Body of pancreas (tissue), 4 donors: ENCODE data around the gene LDLRAD3.

ENCODE experiments used
- POLR2A ChIP-seq, 3 donors: fragments of 450-650 bp; IDR thresholded peaks; one replicate each; pipeline ENCODE4 v1.6.1; 2016; ENCODE audit warnings: antibody characterized with exemption in 3 of 3, mild to moderate bottlenecking in 2 of 3
- TF ChIP-seq, protein P1 (sequence below), 7 experiments: fragments of 450-650 bp in 4 of 7; fragments of 200-600 bp in 3 of 7; sonication (generic) in 3 of 7; IDR thresholded peaks; one replicate each; pipeline ENCODE4 v1.5.1; 2016 to 2019; ENCODE audit warnings: antibody characterized with exemption in 7 of 7

DNA sequence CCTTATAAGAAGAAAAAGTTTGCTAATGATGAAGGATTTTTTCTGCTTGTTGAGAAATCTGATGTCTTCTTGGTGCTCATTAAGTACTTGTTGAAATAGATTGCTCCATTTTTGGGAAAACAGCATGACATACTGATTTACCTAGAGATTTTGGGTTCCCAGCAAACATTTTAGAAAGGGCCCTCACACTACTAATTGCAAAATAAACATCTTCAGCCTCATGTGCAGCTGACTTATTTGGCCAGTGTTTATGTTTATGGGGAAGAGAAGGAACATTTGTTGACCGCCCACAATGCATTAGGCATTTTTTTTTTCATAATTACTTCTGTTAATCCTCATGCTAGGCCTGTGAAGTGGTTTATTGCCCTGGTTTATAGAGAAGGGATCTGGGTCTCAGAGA is 40.1 kb downstream of the LDLRAD3 start:
- TF ChIP-seq POLR2A (IDR thresholded peaks at IDR 0.05): no peak
- TF ChIP-seq, protein P1, sequence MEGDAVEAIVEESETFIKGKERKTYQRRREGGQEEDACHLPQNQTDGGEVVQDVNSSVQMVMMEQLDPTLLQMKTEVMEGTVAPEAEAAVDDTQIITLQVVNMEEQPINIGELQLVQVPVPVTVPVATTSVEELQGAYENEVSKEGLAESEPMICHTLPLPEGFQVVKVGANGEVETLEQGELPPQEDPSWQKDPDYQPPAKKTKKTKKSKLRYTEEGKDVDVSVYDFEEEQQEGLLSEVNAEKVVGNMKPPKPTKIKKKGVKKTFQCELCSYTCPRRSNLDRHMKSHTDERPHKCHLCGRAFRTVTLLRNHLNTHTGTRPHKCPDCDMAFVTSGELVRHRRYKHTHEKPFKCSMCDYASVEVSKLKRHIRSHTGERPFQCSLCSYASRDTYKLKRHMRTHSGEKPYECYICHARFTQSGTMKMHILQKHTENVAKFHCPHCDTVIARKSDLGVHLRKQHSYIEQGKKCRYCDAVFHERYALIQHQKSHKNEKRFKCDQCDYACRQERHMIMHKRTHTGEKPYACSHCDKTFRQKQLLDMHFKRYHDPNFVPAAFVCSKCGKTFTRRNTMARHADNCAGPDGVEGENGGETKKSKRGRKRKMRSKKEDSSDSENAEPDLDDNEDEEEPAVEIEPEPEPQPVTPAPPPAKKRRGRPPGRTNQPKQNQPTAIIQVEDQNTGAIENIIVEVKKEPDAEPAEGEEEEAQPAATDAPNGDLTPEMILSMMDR (IDR thresholded peaks at IDR 0.05): no peak
